ENCODE data around the gene TMCC3. TPM values are rescaled to one million over a fixed set of nuclear protein-coding genes. Genes with fewer than 3 reads are reported as not detected.

TMCC3 gene
- total and polyA plus RNA-seq, 2 experiments from 2014 or later: 1.4 to 3.6 TPM

GRCh38 chr12:94586589-94587259 lies 63.6 kb downstream of the TMCC3 start:
- Mint-ChIP-seq H3K9me3 (no peaks in the 10 kb centered on the region), H3K4me3 (no peak overlapping the region), H3K36me3 (ENCODE audit: low read depth) (no peaks in the 10 kb centered on the region), H3K27ac (no peak overlapping the region), H3K4me1 (peaks cover 12% of the 10 kb centered on the region), H3K27me3 (ENCODE audit: insufficient read depth, low read depth, poor library complexity) (peaks cover 3% of the 10 kb centered on the region)
- DNase-seq (ENCODE audit: low spot score) (no peak), ATAC-seq (no peak)
- Histone ChIP-seq H3K27ac (ENCODE audit: low read depth) (no peak overlapping the region), H3F3A (replicated peaks; ENCODE audit: low read depth) (no peaks in the 10 kb centered on the region), H3K4me1 (ENCODE audit: insufficient read depth) (no peaks in the 10 kb centered on the region), H3K27me3 (ENCODE audit: insufficient read depth) (no peaks in the 10 kb centered on the region), H3K4me2 (no peak overlapping the region), H3K79me2 (replicated peaks; ENCODE audit: insufficient read depth) (no peaks in the 10 kb centered on the region), H4K20me1 (replicated peaks; ENCODE audit: insufficient read depth) (no peaks in the 10 kb centered on the region), H2AFZ (no peak overlapping the region), H3K9me2 (ENCODE audit: insufficient read depth) (no peaks in the 10 kb centered on the region), H3K4me3 (no peak overlapping the region), H3K36me3 (ENCODE audit: insufficient read depth) (no peaks in the 10 kb centered on the region)
- TF ChIP-seq EZH2phosphoT487 (IDR thresholded peaks at IDR 0.05; ENCODE audit: unreplicated experiment) (no peak), POLR2AphosphoS5 (IDR thresholded peaks at IDR 0.05; ENCODE audit: low read depth) (no peak), ETS1 (IDR thresholded peaks at IDR 0.05) (no peak), CTCF (conservative IDR thresholded peaks at IDR 0.05; ENCODE audit: low read depth in 2 of 2) (no peak), ZNF462 (CRISPR knock-in tag; IDR thresholded peaks at IDR 0.05) (no peak), NANOG (IDR thresholded peaks at IDR 0.05; ENCODE audit: borderline replicate concordance) (no peak), REST (IDR thresholded peaks at IDR 0.05; ENCODE audit: unreplicated experiment) (no peak), JUNB (IDR thresholded peaks at IDR 0.05; ENCODE audit: unreplicated experiment) (no peak), EZH2 (IDR thresholded peaks at IDR 0.05; ENCODE audit: low read depth, unreplicated experiment) (no peak), ZNF114 (CRISPR knock-in tag; IDR thresholded peaks at IDR 0.05) (no peak), CREB1 (CRISPR knock-in tag; IDR thresholded peaks at IDR 0.05; ENCODE audit: low read depth) (no peak), ZNF331 (CRISPR knock-in tag; IDR thresholded peaks at IDR 0.05; ENCODE audit: low read depth) (no peak), STAT1 (IDR thresholded peaks at IDR 0.05; ENCODE audit: unreplicated experiment) (no peak)

Data from GM23338 (cell line).